Spleen (tissue), 11 donors: ENCODE data around the gene EFCAB8. TPM values are rescaled to one million over a fixed set of nuclear protein-coding genes. Genes with fewer than 3 reads are reported as not detected.

Experiments
- DNase-seq: peaks from one replicate; pipeline ENCODE4 v3.0.0-alpha.2; 2020
- H3K27ac ChIP-seq, 8 donors: fragments of 200-600 bp; sonication (generic) in 7 of 8; 1 replicate in 4 of 8; 2 replicates in 4 of 8; pipeline versions ENCODE4 v1.5.0 to v1.8.0; 2016 to 2021; ENCODE audit warnings: inconsistent platforms in 4 of 8, mild to moderate bottlenecking in 4 of 8, moderate library complexity in 1 of 8
- H3K27me3 ChIP-seq, 7 donors: fragments of 200-600 bp; sonication (generic) in 6 of 7; replicated peaks in 1 of 7; 1 replicate in 4 of 7; 2 replicates in 3 of 7; pipeline versions ENCODE4 v1.5.0 to v1.8.0; 2016 to 2021; ENCODE audit warnings: inconsistent platforms in 3 of 7, mild to moderate bottlenecking in 1 of 7
- H3K36me3 ChIP-seq, 6 donors: fragments of 200-600 bp; sonication (generic) in 5 of 6; 1 replicate in 4 of 6; 2 replicates in 2 of 6; pipeline versions ENCODE4 v1.5.0 to v1.8.0; 2016 to 2021; ENCODE audit warnings: inconsistent platforms in 2 of 6
- H3K4me1 ChIP-seq, 6 donors: fragments of 200-600 bp; sonication (generic) in 5 of 6; 1 replicate in 3 of 6; 2 replicates in 3 of 6; pipeline versions ENCODE4 v1.5.0 to v1.8.0; 2016 to 2021; ENCODE audit warnings: inconsistent platforms in 3 of 6
- H3K4me3 ChIP-seq, 8 donors: fragments of 200-600 bp; sonication (generic) in 7 of 8; 1 replicate in 4 of 8; 2 replicates in 4 of 8; pipeline versions ENCODE4 v1.5.0 to v1.8.0; 2016 to 2021; ENCODE audit warnings: inconsistent platforms in 4 of 8, mild to moderate bottlenecking in 4 of 8, moderate library complexity in 2 of 8
- H3K9me3 ChIP-seq, 8 donors: fragments of 200-600 bp; sonication (generic) in 7 of 8; 1 replicate in 4 of 8; 2 replicates in 4 of 8; pipeline versions ENCODE4 v1.5.0 to v1.8.0; 2016 to 2021; ENCODE audit warnings: inconsistent platforms in 4 of 8
- CTCF ChIP-seq, 11 experiments: fragments of 200-600 bp in 7 of 11; fragments of 450-650 bp in 4 of 11; sonication (generic) in 4 of 11; IDR thresholded peaks in 8 of 11; conservative IDR thresholded peaks in 3 of 11; 1 replicate in 7 of 11; 2 replicates in 4 of 11; pipeline versions ENCODE4 v1.4.0 to v1.8.0; 2016 to 2021; ENCODE audit warnings: antibody characterized with exemption in 11 of 11, inconsistent platforms in 4 of 11, mild to moderate bottlenecking in 1 of 11
- POLR2A ChIP-seq, 3 donors: fragments of 450-650 bp; IDR thresholded peaks; one replicate each; pipeline ENCODE4 v1.5.1; 2017; ENCODE audit warnings: antibody characterized with exemption in 3 of 3, mild to moderate bottlenecking in 1 of 3
- POLR2AphosphoS5 ChIP-seq, 3 donors: sonication (generic); formaldehyde crosslinking; IDR thresholded peaks; one replicate each; pipeline ENCODE4 v1.5.1; 2017; ENCODE audit warnings: antibody characterized with exemption in 3 of 3
- WGBS, 5 donors: extraction: QIAGEN DNeasy Blood & Tissue Kit in 3 of 5; methylation state at CpG; one replicate each; pipeline versions ENCODE4 v1.1.5 to v1.1.7; 2013 to 2018; 5-methylcytosine and 5-hydroxymethylcytosine counted together
- intact Hi-C: fragments of 100-400 bp; cut with DNase I; formaldehyde crosslinking; loops from one replicate; pipeline ENCODE4 v1.15.0; 2023; ENCODE audit warnings: low total_unique reads
- polyA plus RNA-seq, 3 donors: library from polyadenylated mRNA; stranded (reverse); fragments of 200-250 nt; gene quantifications; one replicate each; pipeline ENCODE4 v1.2.1, GENCODE V29; 2013
- total RNA-seq, 7 donors: library from RNA; depleted of rRNA in 3 of 7; stranded (reverse); fragments of >200 nt in 3 of 7; fragmentation: NEBNext Ultra II Directional in 4 of 7; extraction: Animal tissue kit (Norgen Biotek cat#: 25700) in 4 of 7; gene quantifications; one replicate each; pipeline versions ENCODE4 v1.1.0 to v1.2.1, GENCODE V29; 2016 to 2021
- donor health status: healthy with polysubstance abuse.
- donor health status: DM: no; HTN: no; CAD: no; lungs with moderate emphysema.
- donor health status: DM: no; HTN: no; CAD: no.
- donor health status: Bipolar disorder and iron deficiency.
- donor health status: healthy.
- donor health status: DM: no; HTN: no; CAD: no.
- donor health status: DM: yes; HTN: yes; CAD: no.

The EFCAB8 gene
- total and polyA plus RNA-seq, 10 donors = 0.06 to 4.2 (median 1.0) TPM

GRCh38 chr20:32917191-32917950 is 58.6 kb downstream of the EFCAB8 start:
- Histone ChIP-seq H3K9me3 (peaks cover 6 to 40% (median 26%) of the 10 kb centered on the region in 8 donors), H3K27me3 (no peaks in the 10 kb centered on the region), H3K4me1 (no peaks in the 10 kb centered on the region), H3K4me3 (no peak overlapping the region), H3K36me3 (no peaks in the 10 kb centered on the region), H3K27ac (no peak overlapping the region)
- WGBS, 5 donors = 63 to 84% (median 71%) methylated on average over 7 to 9 of the region's 9 CpGs
- intact Hi-C loops = no loop called here
- TF ChIP-seq CTCF (IDR thresholded peaks at IDR 0.05 in 8 of 11, conservative IDR thresholded peaks at IDR 0.05 in 3 of 11) = no peak
- TF ChIP-seq POLR2AphosphoS5 (IDR thresholded peaks at IDR 0.05) = no peak
- TF ChIP-seq POLR2A (IDR thresholded peaks at IDR 0.05) = no peak
- no peak for DNase-seq

GRCh38 chr20:32918296-32918695 is 59.6 kb downstream of the EFCAB8 start:
- 71 to 88% (median 85%) methylated on average over 11 to 12 of the region's 12 CpGs for WGBS, 5 donors
- Histone ChIP-seq H3K27ac (no peak overlapping the region), H3K36me3 (no peaks in the 10 kb centered on the region), H3K9me3 (peaks cover 6 to 40% (median 26%) of the 10 kb centered on the region in 8 donors), H3K4me3 (no peak overlapping the region), H3K4me1 (no peaks in the 10 kb centered on the region), H3K27me3 (no peaks in the 10 kb centered on the region)
- intact Hi-C loops = no loop called here
- TF ChIP-seq POLR2AphosphoS5 (IDR thresholded peaks at IDR 0.05) (no peak), POLR2A (IDR thresholded peaks at IDR 0.05) (no peak)
- DNase-seq = no peak

GRCh38 chr20:32918751-32919150 is 60.0 kb downstream of the EFCAB8 start:
- no peaks in the 10 kb centered on the region for H3K36me3 ChIP-seq
- intact Hi-C loops = no loop called here
- H3K4me1 ChIP-seq = no peaks in the 10 kb centered on the region
- no peak overlapping the region for H3K27ac ChIP-seq
- TF ChIP-seq POLR2AphosphoS5 (IDR thresholded peaks at IDR 0.05) (no peak), POLR2A (IDR thresholded peaks at IDR 0.05) (no peak), CTCF (IDR thresholded peaks at IDR 0.05 in 8 of 11, conservative IDR thresholded peaks at IDR 0.05 in 3 of 11) (no peak)
- H3K27me3 ChIP-seq = no peaks in the 10 kb centered on the region
- no peak overlapping the region for H3K4me3 ChIP-seq
- WGBS, 5 donors = 81 to 100% (median 92%) methylated on average over 1 of the region's 1 CpG
- H3K9me3 ChIP-seq = peaks cover 6 to 37% (median 26%) of the 10 kb centered on the region in 8 donors
- no peak for DNase-seq

- no peaks in the 10 kb centered on the region for H3K4me1 ChIP-seq
- no peak for DNase-seq
- 90 to 95% (median 93%) methylated on average over 12 of the region's 12 CpGs for WGBS, 5 donors
- H3K4me3 ChIP-seq = no peak overlapping the region
- TF ChIP-seq POLR2AphosphoS5 (IDR thresholded peaks at IDR 0.05) = no peak
- no peak for TF ChIP-seq POLR2A (IDR thresholded peaks at IDR 0.05)
- TF ChIP-seq CTCF (IDR thresholded peaks at IDR 0.05 in 8 of 11, conservative IDR thresholded peaks at IDR 0.05 in 3 of 11) = no peak
- intact Hi-C loops = no loop called here
- peaks cover 6 to 24% (median 20%) of the 10 kb centered on the region in 8 donors for H3K9me3 ChIP-seq
- no peak overlapping the region for H3K27ac ChIP-seq
- no peaks in the 10 kb centered on the region for H3K36me3 ChIP-seq
- H3K27me3 ChIP-seq = no peaks in the 10 kb centered on the region
Measured at GRCh38 chr20:32920066-32920465, 61.3 kb downstream of the EFCAB8 start.
